Measurements from ENCODE around the gene DIAPH3.

The DIAPH3 gene

DNA sequence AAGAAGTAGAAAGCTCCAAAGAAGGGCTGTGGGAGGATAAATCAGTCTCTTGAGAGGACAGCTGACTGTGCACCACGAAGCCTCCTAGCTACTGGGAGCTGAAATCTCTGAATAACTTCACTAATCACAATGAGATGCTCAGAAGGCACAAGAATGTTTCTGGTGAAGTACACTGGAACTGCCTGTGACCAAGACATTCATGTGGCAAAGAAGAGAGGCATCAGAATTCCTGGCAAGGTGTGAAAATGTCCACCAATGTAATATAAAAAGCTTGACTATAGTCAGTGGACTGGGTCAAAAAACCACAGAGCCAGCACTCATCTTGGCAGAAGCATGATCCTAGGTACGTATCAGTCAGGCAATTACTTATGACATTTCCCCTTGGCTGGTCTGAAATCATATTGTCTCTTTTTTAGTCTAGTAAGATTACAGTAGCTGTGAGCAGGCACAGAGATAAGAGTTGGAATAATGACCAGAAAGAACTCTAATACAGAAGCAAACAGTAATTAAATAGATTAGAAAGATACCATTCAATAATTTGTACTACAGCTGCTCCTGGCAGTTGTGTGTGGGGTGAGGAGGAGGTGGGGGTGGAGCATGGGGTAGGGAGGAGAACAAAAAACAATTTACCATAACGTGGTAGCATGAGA is 434.7 kb downstream of the DIAPH3 start:
- DNase-seq (ENCODE audit: low read depth) = no peak

GRCh38 chr13:59721926-59722910 is 441.5 kb downstream of the DIAPH3 start:
- DNase-seq (ENCODE audit: low read depth) = peak; percentile 24

DNA sequence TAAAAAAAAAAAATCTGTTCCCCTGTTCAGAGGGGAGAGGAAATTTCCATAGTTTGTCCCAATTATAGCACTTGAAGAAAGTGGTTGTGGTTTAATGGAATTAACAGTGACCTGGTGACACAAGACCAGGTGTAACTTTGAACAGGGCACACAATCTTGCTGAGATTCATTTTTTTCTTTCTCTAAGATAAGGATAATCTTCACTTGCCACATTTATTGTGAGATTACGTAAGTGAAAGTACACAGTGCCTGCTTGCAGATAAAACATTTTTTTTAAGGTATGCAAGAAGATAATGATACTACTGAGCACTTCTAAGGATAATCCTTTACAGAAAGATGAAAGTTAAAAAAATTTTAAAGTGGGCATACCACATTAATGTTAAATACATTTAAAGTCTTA is 448.1 kb downstream of the DIAPH3 start:
- DNase-seq (ENCODE audit: low read depth) = no peak

- DNase-seq (ENCODE audit: low read depth) = no peak
Measured at GRCh38 chr13:59710996-59711701, 452.6 kb downstream of the DIAPH3 start.

DNA sequence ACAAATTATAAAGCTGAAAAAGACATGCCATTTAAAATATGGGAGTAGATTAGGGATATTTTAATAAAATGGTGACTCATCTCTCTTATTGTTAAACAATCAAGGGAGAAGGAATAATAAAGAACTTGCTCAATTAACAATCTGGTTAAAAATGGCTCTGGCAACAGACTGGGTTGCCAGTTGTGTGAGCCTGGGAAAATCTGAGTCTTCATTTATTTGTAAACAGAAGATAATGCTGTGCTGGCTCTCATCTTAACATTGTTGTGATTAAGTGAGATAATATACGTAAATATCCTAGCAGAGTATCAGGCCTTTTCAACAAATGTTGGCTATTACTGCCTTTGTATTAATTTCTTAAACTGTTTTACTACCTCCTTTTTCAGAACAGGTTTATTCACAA is 453.3 kb downstream of the DIAPH3 start:
- DNase-seq (ENCODE audit: low read depth) = no peak

DNA sequence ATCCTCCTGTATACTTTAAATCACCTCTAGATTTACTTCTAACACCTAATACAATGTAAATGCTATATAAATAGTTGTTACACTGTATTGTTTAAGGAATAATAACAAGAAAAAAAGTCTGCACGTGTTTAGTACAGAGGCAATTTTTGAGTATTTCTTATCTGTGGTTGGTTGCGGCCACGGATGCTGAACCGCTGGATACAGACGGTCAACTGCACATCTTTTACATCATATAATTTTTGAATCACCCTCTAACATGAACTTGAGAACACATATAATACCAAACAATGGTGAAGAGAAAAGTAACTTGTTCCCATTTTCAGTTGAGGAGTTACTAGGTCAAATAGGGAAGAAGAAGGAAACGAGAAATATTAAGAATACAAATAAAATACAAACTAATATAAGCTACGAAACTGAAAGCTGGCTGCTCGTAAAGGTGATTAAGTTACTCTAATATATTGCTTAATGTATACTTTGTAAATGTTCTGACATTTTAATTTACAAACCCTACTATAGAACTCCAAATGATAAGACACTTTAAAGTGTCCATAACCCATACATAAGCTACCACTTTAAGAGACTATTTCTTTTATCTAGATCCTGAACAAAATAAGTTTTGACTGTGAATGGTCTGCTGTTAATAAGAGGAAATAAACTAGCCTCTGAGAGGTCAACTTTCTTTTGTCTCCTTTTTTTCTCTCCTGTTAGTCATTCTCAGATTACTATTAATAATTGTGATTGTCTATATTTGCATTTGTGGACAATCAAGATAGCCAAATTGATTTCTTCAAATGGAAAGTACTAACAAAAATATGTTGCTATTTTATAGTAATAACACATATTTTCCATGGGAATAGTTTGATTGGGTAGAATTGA is 457.4 kb downstream of the DIAPH3 start:
- DNase-seq (ENCODE audit: low read depth) = no peak

GRCh38 chr13:59702269-59702668 is 461.5 kb downstream of the DIAPH3 start:
- DNase-seq (ENCODE audit: low read depth) = no peak

- DNase-seq (ENCODE audit: low read depth) = peak; percentile 9
Measured at GRCh38 chr13:59701261-59701660, 462.5 kb downstream of the DIAPH3 start.

DNA sequence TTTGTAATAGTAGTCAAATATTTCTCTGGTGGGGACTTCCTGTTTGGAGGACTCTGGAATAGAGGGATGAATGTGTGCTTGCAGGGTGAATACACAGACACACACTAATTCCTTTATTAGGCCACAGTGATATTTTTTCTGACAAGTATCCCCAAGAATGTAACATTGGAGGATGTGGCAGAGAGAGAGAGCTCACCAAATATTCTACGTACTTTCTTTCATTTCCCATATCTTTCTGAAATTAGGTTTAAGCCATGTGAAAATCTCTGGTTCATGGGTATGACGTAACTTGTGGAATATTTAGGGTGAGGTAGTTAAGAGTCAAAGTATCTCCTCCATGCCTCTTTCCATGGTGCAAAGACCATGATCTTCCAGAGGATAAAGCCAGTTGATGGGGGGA is 463.4 kb downstream of the DIAPH3 start:
- DNase-seq (ENCODE audit: low read depth) = no peak

DNA sequence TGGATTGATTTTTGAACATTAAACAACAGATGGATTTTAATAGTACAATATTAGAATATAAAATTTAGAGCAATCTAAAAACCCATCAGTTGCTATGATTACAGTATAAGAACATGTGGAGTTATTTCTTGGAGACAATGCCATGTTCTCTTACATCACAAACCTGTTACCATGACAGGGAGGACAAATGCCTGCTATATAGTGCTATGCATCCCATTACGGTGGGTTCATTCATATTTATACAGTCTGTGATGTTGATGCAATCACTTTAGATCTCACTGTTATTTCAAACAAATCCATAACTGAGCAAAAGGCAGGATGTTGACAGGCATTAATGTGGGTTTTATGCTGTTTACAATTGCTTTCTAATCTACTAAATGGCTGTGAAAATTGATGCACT is 467.5 kb downstream of the DIAPH3 start:
- DNase-seq (ENCODE audit: low read depth) = no peak

- DNase-seq (ENCODE audit: low read depth) = no peak
Measured at GRCh38 chr13:59691501-59692066, 472.1 kb downstream of the DIAPH3 start.

- no peak for DNase-seq (ENCODE audit: low read depth)
Measured at GRCh38 chr13:59690857-59691500, 472.7 kb downstream of the DIAPH3 start.

DNA sequence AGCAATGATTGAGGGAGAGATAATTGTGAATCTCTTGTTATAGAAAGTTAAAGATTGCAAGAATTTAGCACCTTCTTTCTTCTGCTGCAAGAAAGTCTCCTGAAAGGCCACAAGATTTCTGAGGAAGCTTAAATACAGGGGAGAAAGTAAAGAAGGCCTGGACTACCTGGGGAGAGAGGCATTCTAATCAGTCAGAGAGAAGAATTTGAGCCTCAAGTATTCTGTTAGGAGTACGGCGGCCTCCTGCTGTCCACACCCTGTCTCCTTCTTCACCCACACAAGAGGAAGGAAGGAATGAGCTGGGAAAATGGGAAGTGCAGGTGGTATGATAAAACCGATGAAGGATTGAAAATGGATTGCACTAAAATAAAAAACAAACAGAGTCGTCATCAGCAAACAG is 474.7 kb downstream of the DIAPH3 start:
- DNase-seq (ENCODE audit: low read depth) = no peak

DNA sequence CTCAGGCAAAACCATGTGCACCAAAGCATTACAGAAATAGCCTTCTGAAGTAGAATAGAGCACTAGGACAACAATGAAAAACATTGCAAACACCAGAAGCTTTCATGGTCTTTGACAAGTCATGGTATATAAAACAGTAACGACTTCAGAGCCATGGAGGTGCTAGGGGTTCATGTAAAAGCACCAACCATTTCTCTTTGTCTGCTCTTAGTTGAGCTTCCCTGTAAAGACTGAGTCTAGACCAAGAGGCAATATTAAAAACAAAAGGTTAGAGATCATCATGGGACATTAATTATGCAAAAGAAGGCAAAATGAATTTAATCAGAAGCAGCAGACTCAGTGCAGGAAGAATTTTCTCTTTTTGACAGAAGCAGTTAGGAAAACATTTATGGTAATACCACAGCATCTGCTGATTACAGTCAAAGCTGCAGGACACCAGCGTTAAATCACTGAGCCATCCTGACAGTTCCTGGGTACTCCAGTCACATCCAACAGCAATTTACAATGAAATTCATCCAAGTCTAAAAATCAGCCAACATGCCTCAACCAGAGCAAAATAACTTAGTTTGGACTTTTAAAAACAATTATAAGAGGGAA is 476.8 kb downstream of the DIAPH3 start:
- DNase-seq (ENCODE audit: low read depth) = no peak

GRCh38 chr13:59684105-59684504 is 479.6 kb downstream of the DIAPH3 start:
- DNase-seq (ENCODE audit: low read depth) = no peak

DNA sequence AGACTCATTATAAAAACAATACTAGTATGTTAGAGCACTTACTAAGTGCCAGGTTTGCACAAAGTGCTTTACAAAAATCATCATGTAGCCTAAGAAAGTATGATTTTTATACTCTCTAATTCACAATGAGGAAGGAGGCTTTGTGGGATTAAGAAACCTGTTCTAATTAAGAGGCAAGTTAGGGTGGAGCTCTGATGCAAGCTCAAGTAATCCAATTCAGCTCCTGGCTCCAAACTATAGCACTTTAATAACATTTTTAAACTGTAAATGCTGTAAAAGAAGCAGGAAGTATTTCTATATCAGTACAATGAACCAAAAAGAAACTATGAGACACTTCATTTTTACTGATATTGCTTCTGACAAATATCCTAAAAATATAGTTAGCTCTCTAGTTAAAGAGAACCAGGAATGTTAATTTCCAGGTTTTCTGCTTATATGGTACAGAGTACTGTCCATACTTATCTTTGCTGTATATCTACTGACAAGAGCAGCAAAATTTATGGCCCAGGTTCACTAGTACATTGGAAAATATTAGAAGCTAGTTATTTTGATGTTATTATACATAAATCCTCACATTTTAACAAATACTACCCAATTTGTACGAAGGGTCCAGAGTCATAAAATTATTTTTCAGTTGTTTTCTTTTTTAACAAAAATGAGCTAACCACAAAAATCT is 482.0 kb downstream of the DIAPH3 start:
- no peak for DNase-seq (ENCODE audit: low read depth)

GRCh38 chr13:59680429-59681024 is 483.2 kb downstream of the DIAPH3 start:
- no peak for DNase-seq (ENCODE audit: low read depth)

GRCh38 chr13:59679254-59679653 is 484.5 kb downstream of the DIAPH3 start:
- no peak for DNase-seq (ENCODE audit: low read depth)

Measured in CMK (cell line).